A673 (cell line): Measurements from ENCODE around the gene RANGRF. TPM values are rescaled to one million over a fixed set of nuclear protein-coding genes. Genes with fewer than 3 reads are reported as not detected.

ENCODE experiments used
- BruUV-seq: library from RNA; stranded (reverse); fragments of 400-500 nt; replicated peaks from 2 replicates; lab custom pipeline; 2021; lab: Mats Ljungman, UMichigan
- CTCF ChIA-PET: fragments of 300-600 bp; sonication (Branson Sonifier 250); formaldehyde crosslinking; loops from one replicate; lab custom pipeline; 2022; ENCODE audit warnings: antibody characterized with exemption; lab: Charles Lee
- POLR2A ChIA-PET: fragments of 300-600 bp; sonication (Branson Sonifier 250); formaldehyde crosslinking; loops from one replicate; lab custom pipeline; 2022; ENCODE audit warnings: antibody characterized with exemption; ENCODE audit not compliant: low non-redundant PET; lab: Charles Lee
- DNase-seq: peaks from one replicate; pipeline ENCODE4 v3.0.0-alpha.2; 2015; ENCODE audit warnings: low spot score
- H3K27ac ChIP-seq: fragments of 200-600 bp; sonication (generic); 2 replicates; pipeline ENCODE4 v1.5.1; 2016; ENCODE audit warnings: mixed run types, low read depth, mild to moderate bottlenecking, mixed read lengths, antibody characterized with exemption, low read length; ENCODE audit not compliant: poor library complexity, severe bottlenecking
- H3K27me3 ChIP-seq: fragments of 200-600 bp; sonication (generic); replicated peaks from 2 replicates; pipeline ENCODE4 v1.6.1; 2017; ENCODE audit warnings: mixed run types, low read depth, mild to moderate bottlenecking, mixed read lengths, antibody characterized with exemption, low read length; ENCODE audit not compliant: insufficient read depth, poor library complexity
- H3K36me3 ChIP-seq: fragments of 200-600 bp; sonication (generic); 2 replicates; pipeline ENCODE4 v1.6.1; 2016; ENCODE audit warnings: mixed run types, mild to moderate bottlenecking, mixed read lengths, antibody characterized with exemption, low read length; ENCODE audit not compliant: insufficient read depth, poor library complexity, severe bottlenecking
- H3K4me1 ChIP-seq: fragments of 200-600 bp; sonication (generic); 2 replicates; pipeline ENCODE4 v1.6.1; 2017; ENCODE audit warnings: mixed run types, mild to moderate bottlenecking, mixed read lengths, antibody characterized with exemption, low read length; ENCODE audit not compliant: insufficient read depth, poor library complexity, severe bottlenecking
- H3K4me3 ChIP-seq: fragments of 200-600 bp; sonication (generic); 2 replicates; pipeline ENCODE4 v1.5.1; 2016; ENCODE audit warnings: low read depth, mixed run types, mild to moderate bottlenecking, mixed read lengths, low read length; ENCODE audit not compliant: poor library complexity, severe bottlenecking
- H3K9me3 ChIP-seq: fragments of 200-600 bp; sonication (generic); 2 replicates; pipeline ENCODE4 v1.6.1; 2016; ENCODE audit warnings: mixed run types, low read depth, mild to moderate bottlenecking, mixed read lengths, antibody characterized with exemption, low read length; ENCODE audit not compliant: poor library complexity, severe bottlenecking
- CTCF ChIP-seq: fragments of 300-800, 200-600 bp; sonication (generic); conservative IDR thresholded peaks from 2 replicates; pipeline ENCODE4 v1.5.1; 2017; ENCODE audit warnings: low read depth, mild to moderate bottlenecking, antibody characterized with exemption, low read length, moderate library complexity, mixed read lengths
- EZH2 ChIP-seq: fragments of 200-600 bp; sonication (generic); IDR thresholded peaks from 2 replicates; pipeline ENCODE4 v1.6.1; 2017; ENCODE audit warnings: borderline replicate concordance, low read depth, mild to moderate bottlenecking, mixed read lengths, antibody characterized with exemption, low read length; ENCODE audit not compliant: poor library complexity, severe bottlenecking
- intact Hi-C: fragments of 100-400 bp; cut with micrococcal nuclease; formaldehyde crosslinking; loops from one replicate; pipeline ENCODE4 v1.10.0; 2022; ENCODE audit not compliant: unreplicated experiment
- total RNA-seq: library from RNA; stranded (reverse); gene quantifications from 2 replicates; pipeline ENCODE4 v1.2.3, GENCODE V29; 2021

The RANGRF gene
- total RNA-seq, 1 experiment from 2014 or later = 26.8 TPM

- ChIA-PET CTCF (no interaction called here), POLR2A (no interaction called here)
- Histone ChIP-seq H3K9me3 (no peaks in the 10 kb centered on the region), H3K27me3 (no peaks in the 10 kb centered on the region), H3K36me3 (no peaks in the 10 kb centered on the region), H3K4me3 (no peak overlapping the region), H3K27ac (no peak overlapping the region), H3K4me1 (peaks cover 8% of the 10 kb centered on the region)
- no TSS peak for BruUV-seq
- no peak for DNase-seq
- TF ChIP-seq CTCF (no peak), EZH2 (no peak)
- intact Hi-C loops = no loop called here
These were observed 5.9 kb downstream of the RANGRF start for GRCh38 chr17:8294361-8294760.

GRCh38 chr17:8294814-8295316, 6.4 kb downstream of the RANGRF start:
- H3K4me1 ChIP-seq = peaks cover 3% of the 10 kb centered on the region
- peak overlapping the region; percentile 57 for H3K4me3 ChIP-seq
- intact Hi-C loops = no loop called here
- H3K27me3 ChIP-seq = no peaks in the 10 kb centered on the region
- H3K36me3 ChIP-seq = no peaks in the 10 kb centered on the region
- no peak overlapping the region for H3K27ac ChIP-seq
- CTCF ChIA-PET = interaction anchor here (0.8 to 0.9 kb wide), 2 partner anchors 9 to 221 kb away, joined by 3 read pairs; no protein-coding TSS in a partner anchor
- TF ChIP-seq EZH2 (no peak), CTCF (no peak)
- H3K9me3 ChIP-seq = no peaks in the 10 kb centered on the region
- DNase-seq = no peak
- BruUV-seq = no TSS peak
- POLR2A ChIA-PET = interaction anchor here (0.6 to 0.7 kb wide), 2 partner anchors 70 to 116 kb away, joined by 3 read pairs; no protein-coding TSS in a partner anchor

GRCh38 chr17:8300226-8300625, 11.8 kb downstream of the RANGRF start:
- H3K9me3 ChIP-seq = no peaks in the 10 kb centered on the region
- H3K27me3 ChIP-seq = no peaks in the 10 kb centered on the region
- no peaks in the 10 kb centered on the region for H3K36me3 ChIP-seq
- no peak overlapping the region for H3K4me3 ChIP-seq
- TF ChIP-seq CTCF (no peak), EZH2 (no peak)
- intact Hi-C loops = loop anchor here (2.0 to 5.0 kb wide), 2 partner anchors 77 to 218 kb away; no protein-coding TSS in a partner anchor
- DNase-seq = no peak
- no peak overlapping the region for H3K27ac ChIP-seq
- ChIA-PET CTCF (no interaction called here), POLR2A (no interaction called here)
- BruUV-seq = no TSS peak
- no peaks in the 10 kb centered on the region for H3K4me1 ChIP-seq
